Peyer's patch (tissue), 4 donors: Measurements from ENCODE around the gene KCNQ1OT1.

Source experiments
- CTCF ChIP-seq, 6 experiments: fragments of 450-650 bp in 4 of 6; fragments of 200-600 bp in 2 of 6; sonication (generic) in 1 of 6; IDR thresholded peaks; one replicate each; pipeline ENCODE4 v1.5.1; 2017 to 2019; ENCODE audit warnings: antibody characterized with exemption in 6 of 6, mild to moderate bottlenecking in 3 of 6, moderate library complexity in 1 of 6
- POLR2A ChIP-seq, 2 donors: fragments of 450-650 bp; IDR thresholded peaks; one replicate each; pipeline ENCODE4 v1.5.1; 2017; ENCODE audit warnings: antibody characterized with exemption in 2 of 2, mild to moderate bottlenecking in 2 of 2, moderate library complexity in 2 of 2

GRCh38 chr11:2655834-2656622 lies 43.8 kb downstream of the KCNQ1OT1 start:
- TF ChIP-seq CTCF (IDR thresholded peaks at IDR 0.05) (no peak), POLR2A (IDR thresholded peaks at IDR 0.05) (no peak)
